HepG2 (cell line): ENCODE data around the gene GPR62. TPM values are rescaled to one million over a fixed set of nuclear protein-coding genes. Genes with fewer than 3 reads are reported as not detected.
A peak's percentile ranks its signal among the peaks of the same experiment; 100 is the strongest.

Experiments
- ARID4A ChIP-seq: sonication (generic); formaldehyde crosslinking; IDR thresholded peaks from 2 replicates; pipeline ENCODE4 v1.5.0; 2020; ENCODE audit warnings: mild to moderate bottlenecking, missing genetic modification reagents, borderline replicate concordance
- CCDC6 ChIP-seq: sonication (generic); formaldehyde crosslinking; IDR thresholded peaks from 2 replicates; pipeline ENCODE4 v1.8.1; 2022; ENCODE audit warnings: mild to moderate bottlenecking, missing genetic modification reagents, moderate library complexity
- CEBPZ ChIP-seq: IDR thresholded peaks from 2 replicates; pipeline ENCODE4 v1.6.1; 2012; ENCODE audit warnings: low read length, improper control_type of control experiment
- DNMT3B ChIP-seq: conservative IDR thresholded peaks from 2 replicates; pipeline ENCODE4 v1.6.1; 2016; ENCODE audit warnings: missing biosample characterization, control low read depth
- ELK4 ChIP-seq: sonication (generic); formaldehyde crosslinking; IDR thresholded peaks from 2 replicates; pipeline ENCODE4 v1.9.0; 2021; ENCODE audit warnings: missing genetic modification reagents, borderline replicate concordance
- FOSL2 ChIP-seq: sonication (generic); formaldehyde crosslinking; IDR thresholded peaks from 2 replicates; pipeline ENCODE4 v1.4.0; 2020; ENCODE audit warnings: missing genetic modification reagents
- PCBP1 ChIP-seq: fragments of 200-400 bp; formaldehyde crosslinking; IDR thresholded peaks from 2 replicates; pipeline ENCODE4 v1.6.1; 2017; ENCODE audit warnings: mild to moderate bottlenecking, low read depth, low read length, borderline replicate concordance
- SMARCC2 ChIP-seq: fragments of 450-650 bp; IDR thresholded peaks from 2 replicates; pipeline ENCODE4 v1.6.1; 2017; ENCODE audit warnings: antibody characterized with exemption, mild to moderate bottlenecking
- ZBTB46 ChIP-seq: sonication (generic); formaldehyde crosslinking; IDR thresholded peaks from 2 replicates; pipeline ENCODE4 v1.4.0; 2020; ENCODE audit warnings: mild to moderate bottlenecking, missing genetic modification reagents, borderline replicate concordance
- ZNF3 ChIP-seq: IDR thresholded peaks from 2 replicates; pipeline ENCODE4 v1.7.0; 2017; ENCODE audit warnings: inconsistent platforms
- ZNF414 ChIP-seq: sonication (generic); formaldehyde crosslinking; IDR thresholded peaks from 2 replicates; pipeline ENCODE4 v1.5.0; 2020; ENCODE audit warnings: missing genetic modification reagents
- ZNF672 ChIP-seq: sonication (generic); formaldehyde crosslinking; IDR thresholded peaks from 2 replicates; pipeline ENCODE4 v1.8.1; 2022; ENCODE audit warnings: missing genetic modification reagents
- ZNF691 ChIP-seq: sonication (generic); formaldehyde crosslinking; IDR thresholded peaks from 2 replicates; pipeline ENCODE4 v1.4.0; 2020; ENCODE audit warnings: missing genetic modification reagents, low read depth, mild to moderate bottlenecking, borderline replicate concordance
- ZNF709 ChIP-seq: sonication (generic); formaldehyde crosslinking; IDR thresholded peaks from 2 replicates; pipeline ENCODE4 v1.5.0; 2020; ENCODE audit warnings: mild to moderate bottlenecking, missing genetic modification reagents
- ZNF775 ChIP-seq: sonication (generic); formaldehyde crosslinking; IDR thresholded peaks from 2 replicates; pipeline ENCODE4 v1.4.0; 2020; ENCODE audit warnings: missing genetic modification reagents, mild to moderate bottlenecking, moderate library complexity, borderline replicate concordance
- ZSCAN21 ChIP-seq: sonication (generic); formaldehyde crosslinking; IDR thresholded peaks from 2 replicates; pipeline ENCODE4 v1.8.0; 2022; ENCODE audit warnings: mild to moderate bottlenecking, missing genetic modification reagents, moderate library complexity, borderline replicate concordance
- polyA plus RNA-seq, 8 experiments: library from polyadenylated mRNA; depleted of rRNA in 3 of 8; stranded (reverse) in 7 of 8; unstranded in 1 of 8; fragments of >200 nt; fragmentation: Illumina TruSeq in 4 of 8; extraction: Trizol in 4 of 8; gene quantifications; 2 replicates each; pipeline versions ENCODE4 v1.2.1 to v1.2.3, GENCODE V29; 2011 to 2016; ENCODE audit warnings: low read depth in 4 of 8, missing spikeins in 1 of 8, mixed read lengths in 1 of 8; ENCODE audit not compliant: insufficient read depth in 1 of 8
- total RNA-seq, 5 experiments: library from RNA; depleted of rRNA; stranded (reverse); fragments of >200 nt; fragmentation: Illumina TruSeq; extraction: Trizol; gene quantifications; 2 replicates each; pipeline ENCODE4 v1.2.3, GENCODE V29; 2016; ENCODE audit warnings: low read depth in 1 of 5

GPR62 gene
- total and polyA plus RNA-seq, 2 of the 13 experiments (the other 11 are each of a cell fraction or from before 2014, with no cell fraction given), result not detected

- TF ChIP-seq CEBPZ, result no peak
- TF ChIP-seq ZNF709 (CRISPR knock-in tag), result peak; percentile 79; the same call in 1 of the 2 replicates
- TF ChIP-seq ZNF3, result no peak
- TF ChIP-seq ZNF775 (CRISPR knock-in tag), result no peak
- peak; percentile 75; the same call in 1 of the 2 replicates for TF ChIP-seq DNMT3B
- peak; percentile 51; the same call in 1 of the 2 replicates for TF ChIP-seq FOSL2 (CRISPR knock-in tag)
- TF ChIP-seq ZBTB46, result no peak; the same call in 1 of the 2 replicates
- no peak for TF ChIP-seq ELK4 (CRISPR knock-in tag)
- TF ChIP-seq SMARCC2, result no peak
- peak; percentile 4; the same call in 1 of the 2 replicates for TF ChIP-seq ZNF414 (CRISPR knock-in tag)
- TF ChIP-seq ZNF691 (CRISPR knock-in tag), result peak; percentile 83; the same call in 1 of the 2 replicates
- TF ChIP-seq ZSCAN21 (CRISPR knock-in tag), result peak; percentile 98
- no peak for TF ChIP-seq ZNF672 (CRISPR knock-in tag)
- peak; percentile 81 for TF ChIP-seq ARID4A (CRISPR knock-in tag)
- no peak for TF ChIP-seq PCBP1
- peak; percentile 89; the same call in 1 of the 2 replicates for TF ChIP-seq CCDC6 (CRISPR knock-in tag)
Measured at GRCh38 chr3:51982838-51983577, 27.8 kb downstream of the GPR62 start, which contains the start of gene ACY1 (continued).
